IMR-90 (cell line): Measurements from ENCODE around the gene ALK. TPM values are rescaled to one million over a fixed set of nuclear protein-coding genes. Genes with fewer than 3 reads are reported as not detected.

Experiments used
- ATAC-seq: fragments of 200-7000 bp; cut with Tn5 transposase; 2 replicates; pipeline ENCODE4 v1.9.1; 2020; ENCODE audit warnings: low read depth, mild to moderate bottlenecking, moderate library complexity
- BruUV-seq: library from RNA; stranded (reverse); fragments of 400-500 nt; replicated peaks from 2 replicates; lab custom pipeline; 2021; lab: Mats Ljungman, UMichigan
- CTCF ChIA-PET: fragments of 300-600 bp; formaldehyde crosslinking; extraction: SDS; loops from one replicate; lab custom pipeline; 2021; ENCODE audit warnings: antibody characterized with exemption; lab: Yijun Ruan, JAX
- POLR2A ChIA-PET: fragments of 300-600 bp; sonication (Branson Sonifier 250); formaldehyde crosslinking; loops from one replicate; lab custom pipeline; 2022; ENCODE audit warnings: antibody characterized with exemption; ENCODE audit not compliant: unreplicated experiment; lab: Charles Lee
- DNase-seq: peaks from one replicate; pipeline ENCODE4 v3.0.0; 2013
- H2AFZ ChIP-seq: replicated peaks from 2 replicates; pipeline ENCODE3; 2013; ENCODE audit warnings: low read length, mild to moderate bottlenecking; ENCODE audit not compliant: poor library complexity
- H2AK5ac ChIP-seq: 2 replicates; pipeline ENCODE4 v1.6.1; 2013; ENCODE audit warnings: low read depth, low read length, inconsistent platforms
- H2AK9ac ChIP-seq: replicated peaks from 2 replicates; pipeline ENCODE3; 2013; ENCODE audit warnings: mild to moderate bottlenecking, low read depth, low read length, moderate library complexity; ENCODE audit not compliant: poor library complexity
- H2BK120ac ChIP-seq: 2 replicates; pipeline ENCODE4 v1.6.1; 2013; ENCODE audit warnings: low read depth, low read length, inconsistent platforms
- H2BK15ac ChIP-seq: 3 replicates; pipeline ENCODE4 v1.6.1; 2013; ENCODE audit warnings: low read depth, low read length, inconsistent platforms
- H2BK20ac ChIP-seq: 2 replicates; pipeline ENCODE4 v1.6.1; 2013; ENCODE audit warnings: low read depth, mild to moderate bottlenecking, inconsistent platforms, low read length, moderate library complexity
- H2BK5ac ChIP-seq: 2 replicates; pipeline ENCODE4 v1.6.1; 2013; ENCODE audit warnings: mild to moderate bottlenecking, low read depth, low read length, inconsistent platforms; ENCODE audit not compliant: poor library complexity, severe bottlenecking
- H3K14ac ChIP-seq: replicated peaks from 2 replicates; pipeline ENCODE4 v1.6.1; 2013; ENCODE audit warnings: low read depth, low read length, inconsistent platforms
- H3K18ac ChIP-seq: 2 replicates; pipeline ENCODE4 v1.6.1; 2013; ENCODE audit warnings: low read depth, low read length, control low read depth
- H3K23ac ChIP-seq: 2 replicates; pipeline ENCODE4 v1.6.1; 2013; ENCODE audit warnings: low read depth, low read length, inconsistent platforms
- H3K27ac ChIP-seq: 2 replicates; pipeline ENCODE4 v1.5.1; 2013; ENCODE audit warnings: mild to moderate bottlenecking, control low read depth, low read length; ENCODE audit not compliant: insufficient read depth
- H3K27me3 ChIP-seq: 2 replicates; pipeline ENCODE4 v1.6.1; 2013; ENCODE audit warnings: low read length; ENCODE audit not compliant: control insufficient read depth, insufficient read depth
- H3K36me3 ChIP-seq: 2 replicates; pipeline ENCODE4 v1.6.1; 2013; ENCODE audit warnings: low read length, mixed read lengths; ENCODE audit not compliant: control insufficient read depth, insufficient read depth
- H3K4ac ChIP-seq: 2 replicates; pipeline ENCODE4 v1.6.1; 2013; ENCODE audit warnings: low read depth, low read length, inconsistent platforms
- H3K4me1 ChIP-seq: 2 replicates; pipeline ENCODE4 v1.6.1; 2013; ENCODE audit warnings: low read length, mixed read lengths; ENCODE audit not compliant: control insufficient read depth, insufficient read depth
- H3K4me2 ChIP-seq: 2 replicates; pipeline ENCODE4 v1.6.1; 2013; ENCODE audit warnings: low read depth, mild to moderate bottlenecking, control low read depth, low read length, moderate library complexity
- H3K4me3 ChIP-seq: 2 replicates; pipeline ENCODE4 v1.5.1; 2013; ENCODE audit warnings: low read depth, mild to moderate bottlenecking, control low read depth, low read length, moderate library complexity; ENCODE audit not compliant: insufficient read depth
- H3K56ac ChIP-seq: 2 replicates; pipeline ENCODE4 v1.6.1; 2013; ENCODE audit warnings: low read length, inconsistent platforms; ENCODE audit not compliant: insufficient read depth; ENCODE audit errors: extremely low read depth
- H3K79me1 ChIP-seq, 2 experiments: 2 replicates each; pipeline ENCODE4 v1.6.1; 2013; ENCODE audit warnings: low read length in 2 of 2, inconsistent platforms in 1 of 2, low read depth in 1 of 2
- H3K9ac ChIP-seq: 2 replicates; pipeline ENCODE4 v1.6.1; 2013; ENCODE audit warnings: low read depth, low read length, control low read depth
- H3K9me1 ChIP-seq: 2 replicates; pipeline ENCODE4 v1.6.1; 2013; ENCODE audit warnings: low read length, inconsistent platforms; ENCODE audit not compliant: insufficient read depth
- H3K9me3 ChIP-seq: 2 replicates; pipeline ENCODE4 v1.6.1; 2013; ENCODE audit warnings: low read length; ENCODE audit not compliant: control insufficient read depth, insufficient read depth
- H4K20me1 ChIP-seq: 2 replicates; pipeline ENCODE4 v1.6.1; 2013; ENCODE audit warnings: low read length, inconsistent platforms; ENCODE audit not compliant: insufficient read depth
- H4K5ac ChIP-seq: 2 replicates; pipeline ENCODE4 v1.6.1; 2013; ENCODE audit warnings: mild to moderate bottlenecking, low read depth, low read length, control low read depth
- H4K8ac ChIP-seq, 2 experiments: 2 replicates each; pipeline ENCODE4 v1.6.1; 2013; ENCODE audit warnings: low read depth in 2 of 2, low read length in 2 of 2, control low read depth in 1 of 2, inconsistent platforms in 1 of 2
- H4K91ac ChIP-seq: 2 replicates; pipeline ENCODE4 v1.6.1; 2013; ENCODE audit warnings: low read depth, low read length, inconsistent platforms; ENCODE audit not compliant: insufficient read depth
- MAFK ChIP-seq: IDR thresholded peaks from 2 replicates; pipeline ENCODE4 v1.6.1; 2012; ENCODE audit warnings: low read depth, low read length, improper control_type of control experiment
- MXI1 ChIP-seq: IDR thresholded peaks from 2 replicates; pipeline ENCODE4 v1.6.1; 2012; ENCODE audit warnings: low read depth, mild to moderate bottlenecking, low read length, moderate library complexity, borderline replicate concordance
- RCOR1 ChIP-seq: IDR thresholded peaks from 2 replicates; pipeline ENCODE4 v1.6.1; 2012; ENCODE audit warnings: mild to moderate bottlenecking, low read length, improper control_type of control experiment; ENCODE audit not compliant: insufficient replicate concordance
- dilution Hi-C: fragments of 300-500 bp; cut with HindIII; formaldehyde crosslinking; loops from one replicate; pipeline ENCODE4 v1.14.3; 2018; ENCODE audit warnings: low sequenced_read_pairs; ENCODE audit not compliant: unreplicated experiment
- in situ Hi-C: fragments of 300-500 bp; cut with MboI; formaldehyde crosslinking; loops from 3 replicates; pipeline ENCODE4 v1.14.3; 2019; ENCODE audit warnings: low sequenced_read_pairs, inconsistent platforms, mixed read lengths
- intact Hi-C: fragments of 100-400 bp; cut with micrococcal nuclease; formaldehyde crosslinking; loops from 2 replicates; pipeline ENCODE4 v1.10.0; 2022
- polyA plus RNA-seq, 3 experiments: library from polyadenylated mRNA; depleted of rRNA; stranded (reverse); fragments of >200 nt; gene quantifications; 2 replicates each; pipeline ENCODE4 v1.2.3, GENCODE V29; 2012; ENCODE audit warnings: low replicate concordance in 1 of 3
- total RNA-seq: library from RNA; depleted of rRNA; stranded (reverse); fragments of >200 nt; gene quantifications from 2 replicates; pipeline ENCODE4 v1.2.3, GENCODE V29; 2012

Gene ALK
- total and polyA plus RNA-seq, 2 of the 4 experiments (the other 2 are of a cell fraction): not detected

DNA sequence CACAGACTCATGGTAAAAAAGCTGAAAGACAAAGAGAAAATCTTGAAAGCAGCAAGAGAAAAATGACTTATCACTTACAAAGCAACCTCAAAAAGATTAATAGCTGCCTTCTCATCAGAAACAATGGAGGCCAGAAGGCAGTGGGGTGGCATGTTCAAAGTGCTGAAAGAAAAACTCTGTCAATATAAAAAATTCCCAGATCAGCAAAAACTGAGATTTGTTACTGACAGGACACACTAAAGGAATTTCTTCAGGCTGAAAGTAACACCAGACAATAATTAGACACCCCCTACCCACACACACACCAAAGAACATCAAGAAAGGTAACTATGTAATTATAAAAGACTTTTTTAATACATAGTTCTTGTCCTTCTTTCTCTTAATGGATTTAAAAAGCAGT lies 495.0 kb downstream of the ALK start:
- H3K14ac ChIP-seq: no peak overlapping the region
- dilution Hi-C loops: no loop called here
- H3K9me1 ChIP-seq: no peaks in the 10 kb centered on the region
- H3K23ac ChIP-seq: no peak overlapping the region
- no TSS peak for BruUV-seq
- H3K36me3 ChIP-seq: no peaks in the 10 kb centered on the region
- ATAC-seq (no peak), DNase-seq (no peak)
- no peak overlapping the region for H2BK20ac ChIP-seq
- peaks cover 2% of the 10 kb centered on the region; the same call in 1 of the 2 replicates for H3K9me3 ChIP-seq
- intact Hi-C loops: no loop called here
- ChIA-PET POLR2A (no interaction called here), CTCF (interaction anchor here (1.4 kb wide), 1 partner anchor 11 kb away, joined by 4 read pairs; no protein-coding TSS in a partner anchor)
- no peak overlapping the region for H4K8ac ChIP-seq
- H2AK5ac ChIP-seq: no peak overlapping the region
- H3K56ac ChIP-seq: no peak overlapping the region
- peaks cover 2% of the 10 kb centered on the region; the same call in 1 of the 2 replicates for H3K27me3 ChIP-seq
- no peak overlapping the region for H3K27ac ChIP-seq
- H4K20me1 ChIP-seq: no peaks in the 10 kb centered on the region
- no peak overlapping the region for H4K5ac ChIP-seq
- H2BK120ac ChIP-seq: no peak overlapping the region
- H2BK5ac ChIP-seq: no peak overlapping the region
- H4K91ac ChIP-seq: no peak overlapping the region
- no peaks in the 10 kb centered on the region for H3K79me1 ChIP-seq
- in situ Hi-C loops: no loop called here
- H3K4me2 ChIP-seq: no peak overlapping the region
- no peak overlapping the region for H3K4ac ChIP-seq
- no peak overlapping the region for H2BK15ac ChIP-seq
- no peak overlapping the region for H2AK9ac ChIP-seq
- no peak overlapping the region for H3K18ac ChIP-seq
- H3K9ac ChIP-seq: no peak overlapping the region
- H3K4me3 ChIP-seq: no peak overlapping the region
- no peaks in the 10 kb centered on the region for H3K4me1 ChIP-seq
- TF ChIP-seq MAFK (peak; percentile 46), MXI1 (no peak), RCOR1 (no peak)
- no peak overlapping the region for H2AFZ ChIP-seq
